ENCODE results near the gene IGFBP2.

GRCh38 chr2:216651351-216651881, 18.2 kb downstream of the IGFBP2 start:
- TF ChIP-seq CTCF (conservative IDR thresholded peaks at IDR 0.05) (no peak), ZFX (IDR thresholded peaks at IDR 0.05) (no peak)
